Left colon (tissue), 2 donors: ENCODE data around the gene TUBB6. TPM values are rescaled to one million over a fixed set of nuclear protein-coding genes. Genes with fewer than 3 reads are reported as not detected.

Experiments used
- ATAC-seq: fragments of 200-7000 bp; cut with Tn5 transposase; one replicate; pipeline ENCODE4 v1.9.1; 2020; ENCODE audit warnings: mild to moderate bottlenecking, moderate library complexity
- DNase-seq, 2 donors: peaks; one replicate each; pipeline ENCODE4 v3.0.0-alpha.2; 2020
- intact Hi-C, 2 donors: fragments of 100-400 bp; cut with DNase I in 1 of 2; cut with micrococcal nuclease in 1 of 2; formaldehyde crosslinking; loops; one replicate each; pipeline versions ENCODE4 v1.11.2 to v1.14.0; 2022; cut with DNase I, micrococcal nuclease
- total RNA-seq, 2 donors: library from RNA; stranded (reverse); fragmentation: NEBNext Ultra II Directional; extraction: Animal tissue kit (Norgen Biotek cat#: 25700); gene quantifications; one replicate each; pipeline ENCODE4 v1.2.1, GENCODE V29; 2021
- donor health status: DM: no; HTN: no; CAD: no.
- donor health status: DM: yes; HTN: yes; CAD: no.

Gene TUBB6
- total RNA-seq, 2 donors from 2014 or later, result 8.3 to 29.8 TPM

DNA sequence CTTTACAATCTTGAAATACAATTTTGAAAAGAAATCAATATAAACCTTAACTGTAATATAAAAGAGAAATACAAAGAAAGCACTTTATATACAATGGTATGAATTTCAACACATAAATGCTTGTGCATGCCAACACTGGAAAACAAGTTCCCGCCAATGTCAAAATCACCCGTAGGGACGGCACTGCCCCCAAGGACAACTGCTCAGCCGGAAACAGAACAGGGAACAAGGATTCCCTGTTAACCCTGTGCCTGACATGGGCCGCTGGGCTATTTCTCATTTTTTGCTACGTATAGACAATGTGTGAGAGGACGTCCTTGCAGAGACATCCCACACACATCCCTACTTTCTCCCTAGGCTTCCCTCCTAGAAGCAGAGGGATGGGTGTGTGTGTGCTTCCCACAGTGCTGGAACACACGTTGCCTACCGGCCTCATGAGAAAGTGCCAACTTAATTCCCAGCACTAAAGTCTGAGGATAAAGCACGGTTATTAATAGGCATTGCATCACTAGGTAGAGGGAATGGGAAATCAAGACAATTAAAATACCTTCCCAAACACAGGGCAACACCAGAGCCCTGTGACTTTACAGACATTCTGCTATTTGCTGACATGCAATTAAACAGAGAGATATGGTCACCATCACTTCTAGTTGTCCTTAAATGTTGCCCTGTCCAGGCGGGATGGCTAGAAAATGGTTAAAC lies 54.6 kb downstream of the TUBB6 start:
- DNase-seq (no peak), ATAC-seq (no peak)
- intact Hi-C loops, result no loop called here

DNA sequence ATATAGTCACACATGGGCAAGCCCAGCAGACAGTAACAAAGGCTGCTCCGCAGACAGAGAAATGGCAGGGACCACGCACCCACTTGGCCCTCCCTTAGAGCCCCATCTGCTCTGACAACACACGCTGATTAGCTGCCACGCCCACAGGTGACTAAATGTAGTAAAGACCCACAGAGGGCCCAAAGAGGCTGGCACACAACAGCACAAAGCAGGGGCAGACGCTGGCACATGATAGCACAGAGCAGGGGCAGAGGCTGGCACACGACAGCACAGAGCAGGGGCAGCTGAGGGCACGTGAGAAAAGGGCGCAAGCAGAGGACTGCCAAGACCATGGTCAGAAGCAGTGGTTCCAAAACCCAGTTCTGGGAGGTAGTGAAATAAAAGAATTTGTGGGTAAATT lies 58.3 kb downstream of the TUBB6 start:
- intact Hi-C loops, result no loop called here
- DNase-seq, result no peak
- ATAC-seq, result peak; percentile 35

DNA sequence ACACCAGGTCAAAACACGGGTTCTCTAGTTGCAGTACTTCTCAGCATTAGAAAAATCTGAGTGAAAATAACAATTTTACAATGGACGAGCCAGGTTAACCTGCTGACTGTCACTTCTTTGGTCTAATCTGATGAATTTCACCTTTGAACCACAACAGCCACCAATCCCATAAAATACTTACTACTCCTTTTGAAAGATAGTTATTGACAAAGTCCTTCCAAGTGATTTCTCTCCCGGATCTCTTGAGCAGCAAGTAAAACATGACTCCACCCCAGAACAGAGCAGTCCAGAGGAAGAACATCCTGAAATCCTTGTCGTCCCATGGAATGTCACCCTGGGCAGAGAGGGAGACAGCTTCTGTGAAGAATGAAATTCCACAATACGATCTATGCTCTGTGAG lies 58.7 kb downstream of the TUBB6 start:
- intact Hi-C loops, result no loop called here
- DNase-seq (no peak), ATAC-seq (peak; percentile 73)

DNA sequence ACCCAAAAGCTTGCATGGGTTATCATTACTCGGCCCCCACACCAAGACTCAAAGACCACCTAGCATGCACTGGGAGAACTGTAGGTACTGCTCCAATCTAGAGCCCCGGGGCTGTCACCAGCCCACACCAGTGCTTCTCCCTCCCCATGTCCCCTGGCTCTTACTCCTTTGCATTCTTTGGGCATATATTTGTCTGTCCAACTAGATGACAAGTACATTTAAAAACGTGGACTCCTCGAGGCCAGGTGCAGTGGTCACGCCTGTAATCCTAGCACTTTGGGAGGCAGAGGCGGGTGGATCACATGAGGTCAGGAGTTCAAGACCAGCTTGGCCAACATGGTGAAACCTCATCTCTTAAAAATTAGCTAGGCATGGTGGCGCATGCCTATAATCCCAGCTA lies 61.2 kb downstream of the TUBB6 start:
- intact Hi-C loops, result no loop called here
- DNase-seq (no peak), ATAC-seq (no peak)

DNA sequence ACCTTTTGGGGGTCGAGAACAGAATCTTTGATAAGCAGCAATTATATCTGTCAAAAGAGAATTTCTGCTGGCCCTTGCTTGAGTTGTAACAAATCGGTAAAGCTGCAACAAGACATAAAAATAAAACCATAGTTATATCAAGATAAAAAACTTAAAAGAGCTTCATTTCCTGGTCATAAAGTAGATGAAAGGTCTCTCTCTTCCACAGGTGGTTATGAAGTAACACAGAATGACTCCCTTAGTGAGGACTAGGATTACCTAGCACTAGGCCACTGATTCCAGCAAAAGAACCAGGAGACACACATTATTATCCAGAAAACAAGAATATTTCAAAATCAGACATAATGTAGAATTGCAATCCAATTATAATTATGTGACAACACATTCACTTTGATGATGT lies 63.5 kb downstream of the TUBB6 start:
- ATAC-seq (peak; percentile 57), DNase-seq (no peak)
- intact Hi-C loops, result no loop called here

DNA sequence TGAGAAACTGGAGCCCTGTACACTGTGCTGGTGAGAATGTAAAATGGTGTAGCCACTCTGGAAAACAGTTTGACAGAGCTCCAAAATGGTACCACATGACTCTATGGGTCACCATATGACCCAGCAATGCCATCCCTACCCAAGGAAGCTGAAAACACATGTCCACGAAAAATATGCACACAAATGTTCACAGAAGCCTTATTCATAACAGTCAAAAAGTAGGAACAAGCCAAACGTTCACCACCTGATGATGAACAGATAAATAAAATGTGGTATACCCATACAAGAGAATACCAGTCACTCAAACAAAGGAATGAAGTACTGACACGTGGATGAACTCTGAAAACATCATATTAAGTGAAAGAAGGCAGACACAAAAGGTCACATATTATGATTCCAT lies 64.4 kb downstream of the TUBB6 start:
- no peak for DNase-seq
- no peak for ATAC-seq
- intact Hi-C loops, result no loop called here

DNA sequence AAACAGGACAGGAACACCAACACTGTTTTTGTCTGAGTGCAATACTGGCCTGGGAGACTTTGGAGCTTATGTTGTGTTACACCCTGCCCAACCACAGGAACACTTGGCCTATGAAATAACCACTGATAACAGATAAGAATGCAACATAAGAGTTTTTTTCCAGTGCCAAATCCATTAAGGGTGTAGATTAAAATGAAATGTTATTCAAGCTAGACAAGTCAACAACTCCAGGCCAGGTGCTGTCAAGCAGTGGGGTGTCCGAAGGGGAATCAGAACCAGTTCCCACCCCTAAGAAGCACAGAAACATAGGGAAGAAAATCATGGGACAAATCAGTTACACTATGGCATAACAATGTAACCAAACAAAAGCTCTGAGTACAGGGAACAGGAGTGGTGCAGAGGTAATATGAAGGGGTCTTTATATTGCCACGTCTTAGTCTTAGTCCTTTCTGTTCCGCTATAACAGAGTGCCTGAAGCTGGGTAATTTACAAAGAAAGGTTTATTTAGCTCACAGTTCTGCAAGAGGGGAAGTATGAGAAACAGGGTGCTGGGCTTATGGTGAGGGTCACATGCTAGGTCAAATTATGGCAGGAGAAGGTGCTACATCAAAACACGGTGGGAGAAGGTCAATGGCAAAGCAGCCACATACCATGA lies 65.2 kb downstream of the TUBB6 start:
- intact Hi-C loops, result no loop called here
- peak; percentile 18 for ATAC-seq
- DNase-seq, result no peak

DNA sequence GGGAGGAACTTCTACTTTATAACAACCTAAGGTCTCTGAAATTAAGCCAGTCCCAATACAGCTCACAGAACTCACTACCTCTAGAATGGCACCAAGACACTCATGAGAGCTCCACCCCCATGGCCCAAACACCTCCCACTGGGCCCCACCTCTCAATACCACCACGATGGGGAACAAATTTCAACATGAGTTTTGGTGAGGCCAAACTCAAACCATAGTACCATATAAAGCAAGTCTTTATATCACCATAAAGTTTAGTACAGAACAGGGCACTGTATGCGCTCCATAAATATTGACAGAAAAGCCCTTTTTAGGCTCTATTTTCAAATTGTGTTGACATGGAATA lies 65.7 kb downstream of the TUBB6 start:
- intact Hi-C loops, result no loop called here
- DNase-seq (peak in 1 of 2 donors; percentile 19), ATAC-seq (no peak)

DNA sequence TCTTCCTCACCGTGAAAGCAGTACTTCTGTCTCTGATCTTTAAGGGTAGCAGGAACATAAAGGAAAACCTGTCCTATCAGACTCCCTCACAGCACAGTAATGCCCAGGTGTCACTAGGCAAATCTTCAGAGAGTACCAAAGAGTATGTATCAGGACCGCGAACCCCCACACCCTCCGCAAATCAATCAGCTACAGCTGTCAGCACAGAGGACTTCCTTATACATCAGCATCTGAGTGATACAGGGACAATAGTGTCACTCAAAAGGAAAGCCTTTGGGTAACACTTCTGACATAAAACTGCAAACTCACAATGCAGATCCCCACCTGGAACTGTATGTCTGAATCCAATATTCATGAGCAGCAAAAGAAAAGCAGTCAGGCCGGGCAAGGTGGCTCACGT lies 66.4 kb downstream of the TUBB6 start:
- ATAC-seq, result no peak
- no peak for DNase-seq
- intact Hi-C loops, result no loop called here

Other genes with a start within 250 kb of the TUBB6 start
- gene ANKRD62, start 214.4 kb upstream of the TUBB6 start, total RNA-seq, result under 1 TPM; 0.37 to 0.73 TPM
- under 1 TPM in 1 of 2 donors, not detected in 1; 0.34 TPM for gene CIDEA, start 53.9 kb upstream of the TUBB6 start, total RNA-seq
- gene AFG3L2, start 69.0 kb downstream of the TUBB6 start, total RNA-seq, result 100 to 1,000 TPM; 107 to 108 TPM
- gene PRELID3A, start 99.7 kb downstream of the TUBB6 start, total RNA-seq, result 1 to 10 TPM; 1.3 to 2.1 TPM